HepG2 (cell line): Measurements from ENCODE around the gene NRG3.

Experiments used
- HNF4G ChIP-seq, 2 experiments: sonication (generic) in 1 of 2; formaldehyde crosslinking in 1 of 2; IDR thresholded peaks; 2 replicates each; pipeline versions ENCODE4 v1.4.0 to v1.6.1; 2011 to 2020; ENCODE audit warnings: borderline replicate concordance in 2 of 2, low read depth in 2 of 2, mild to moderate bottlenecking in 2 of 2, low read length in 1 of 2, missing genetic modification reagents in 1 of 2, moderate library complexity in 1 of 2
- MIXL1 ChIP-seq: IDR thresholded peaks from 2 replicates; pipeline ENCODE4 v1.6.1; 2016
- NFRKB ChIP-seq: fragments of 450-650 bp; IDR thresholded peaks from 2 replicates; pipeline ENCODE4 v1.6.1; 2017
- POLR2A ChIP-seq, 2 experiments: IDR thresholded peaks; 2 replicates each; pipeline ENCODE4 v1.6.1; 2011; ENCODE audit warnings: low read depth in 2 of 2, low read length in 2 of 2, mild to moderate bottlenecking in 1 of 2, moderate library complexity in 1 of 2; ENCODE audit not compliant: insufficient read depth in 1 of 2
- RELA ChIP-seq: sonication (generic); formaldehyde crosslinking; IDR thresholded peaks from 2 replicates; pipeline ENCODE4 v1.4.0; 2020; ENCODE audit warnings: missing genetic modification reagents
- TAF15 ChIP-seq: fragments of 200-400 bp; formaldehyde crosslinking; IDR thresholded peaks from one replicate; pipeline ENCODE4 v1.6.1; 2018; ENCODE audit warnings: mild to moderate bottlenecking, low read depth, low read length; ENCODE audit not compliant: poor library complexity, severe bottlenecking
- ZBTB8A ChIP-seq: sonication (generic); formaldehyde crosslinking; IDR thresholded peaks from 2 replicates; pipeline ENCODE4 v1.4.0; 2020; ENCODE audit warnings: mild to moderate bottlenecking, low read depth, missing genetic modification reagents, borderline replicate concordance
- ZNF121 ChIP-seq: sonication (generic); formaldehyde crosslinking; IDR thresholded peaks from 2 replicates; pipeline ENCODE4 v1.5.0; 2020; ENCODE audit warnings: mild to moderate bottlenecking, missing genetic modification reagents
- TF ChIP-seq, protein P1 (sequence below): sonication (generic); formaldehyde crosslinking; IDR thresholded peaks from 2 replicates; pipeline ENCODE4 v1.4.0; 2020; ENCODE audit warnings: missing genetic modification reagents
- TF ChIP-seq, protein P2 (sequence below): sonication (generic); formaldehyde crosslinking; IDR thresholded peaks from 2 replicates; pipeline ENCODE4 v1.5.0; 2020; ENCODE audit warnings: mild to moderate bottlenecking, missing genetic modification reagents, moderate library complexity

DNA sequence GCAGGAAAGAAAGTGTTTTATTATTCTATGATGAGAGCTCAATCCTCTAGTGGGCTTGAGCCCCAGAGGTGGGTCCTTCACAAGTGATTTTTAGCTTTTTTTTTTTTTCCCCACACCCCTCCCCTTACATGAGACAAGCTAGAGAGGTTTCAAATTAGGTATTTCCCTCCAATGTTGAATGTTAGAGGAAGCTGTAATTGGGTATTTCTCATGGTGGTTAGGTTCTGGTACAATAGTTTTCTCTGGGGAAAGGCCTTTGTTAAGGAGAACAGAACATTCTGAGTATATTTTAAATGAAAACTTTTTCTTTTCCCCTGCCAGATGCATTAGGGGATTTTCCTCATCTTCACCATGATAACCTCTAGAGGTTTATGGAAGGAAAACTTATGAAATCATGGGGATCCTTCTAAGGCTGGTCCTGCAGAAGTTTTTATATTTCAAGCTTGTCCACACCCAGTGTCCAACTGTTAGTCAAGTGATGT lies 1039.7 kb downstream of the NRG3 start:
- TF ChIP-seq RELA (CRISPR knock-in tag) (no peak), TAF15 (no peak), POLR2A (IDR thresholded peaks at IDR 0.05; ENCODE audit: insufficient read depth in 1 of 2, low read depth in 2 of 2, low read length in 2 of 2) (no peak), NFRKB (no peak), ZBTB8A (no peak), HNF4G (IDR thresholded peaks at IDR 0.05; ENCODE audit: borderline replicate concordance, low read depth, low read length) (no peak), HNF4G (CRISPR knock-in tag; IDR thresholded peaks at IDR 0.05; ENCODE audit: borderline replicate concordance, low read depth) (no peak), MIXL1 (no peak), ZNF121 (CRISPR knock-in tag) (no peak)
- TF ChIP-seq, protein P1, sequence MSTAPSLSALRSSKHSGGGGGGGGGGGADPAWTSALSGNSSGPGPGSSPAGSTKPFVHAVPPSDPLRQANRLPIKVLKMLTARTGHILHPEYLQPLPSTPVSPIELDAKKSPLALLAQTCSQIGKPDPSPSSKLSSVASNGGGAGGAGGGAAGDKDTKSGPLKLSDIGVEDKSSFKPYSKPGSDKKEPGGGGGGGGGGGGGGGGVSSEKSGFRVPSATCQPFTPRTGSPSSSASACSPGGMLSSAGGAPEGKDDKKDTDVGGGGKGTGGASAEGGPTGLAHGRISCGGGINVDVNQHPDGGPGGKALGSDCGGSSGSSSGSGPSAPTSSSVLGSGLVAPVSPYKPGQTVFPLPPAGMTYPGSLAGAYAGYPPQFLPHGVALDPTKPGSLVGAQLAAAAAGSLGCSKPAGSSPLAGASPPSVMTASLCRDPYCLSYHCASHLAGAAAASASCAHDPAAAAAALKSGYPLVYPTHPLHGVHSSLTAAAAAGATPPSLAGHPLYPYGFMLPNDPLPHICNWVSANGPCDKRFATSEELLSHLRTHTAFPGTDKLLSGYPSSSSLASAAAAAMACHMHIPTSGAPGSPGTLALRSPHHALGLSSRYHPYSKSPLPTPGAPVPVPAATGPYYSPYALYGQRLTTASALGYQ (CRISPR knock-in tag): no peak
- TF ChIP-seq, protein P2, sequence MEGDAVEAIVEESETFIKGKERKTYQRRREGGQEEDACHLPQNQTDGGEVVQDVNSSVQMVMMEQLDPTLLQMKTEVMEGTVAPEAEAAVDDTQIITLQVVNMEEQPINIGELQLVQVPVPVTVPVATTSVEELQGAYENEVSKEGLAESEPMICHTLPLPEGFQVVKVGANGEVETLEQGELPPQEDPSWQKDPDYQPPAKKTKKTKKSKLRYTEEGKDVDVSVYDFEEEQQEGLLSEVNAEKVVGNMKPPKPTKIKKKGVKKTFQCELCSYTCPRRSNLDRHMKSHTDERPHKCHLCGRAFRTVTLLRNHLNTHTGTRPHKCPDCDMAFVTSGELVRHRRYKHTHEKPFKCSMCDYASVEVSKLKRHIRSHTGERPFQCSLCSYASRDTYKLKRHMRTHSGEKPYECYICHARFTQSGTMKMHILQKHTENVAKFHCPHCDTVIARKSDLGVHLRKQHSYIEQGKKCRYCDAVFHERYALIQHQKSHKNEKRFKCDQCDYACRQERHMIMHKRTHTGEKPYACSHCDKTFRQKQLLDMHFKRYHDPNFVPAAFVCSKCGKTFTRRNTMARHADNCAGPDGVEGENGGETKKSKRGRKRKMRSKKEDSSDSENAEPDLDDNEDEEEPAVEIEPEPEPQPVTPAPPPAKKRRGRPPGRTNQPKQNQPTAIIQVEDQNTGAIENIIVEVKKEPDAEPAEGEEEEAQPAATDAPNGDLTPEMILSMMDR (CRISPR knock-in tag): no peak
